CD4-positive, alpha-beta memory T cell (primary cell): ENCODE data around the gene ACBD5. TPM values are rescaled to one million over a fixed set of nuclear protein-coding genes. Genes with fewer than 3 reads are reported as not detected.

Source experiments
- CTCF ChIA-PET: fragments of 350-600 bp; sonication (Branson Sonifier 250); formaldehyde crosslinking; loops from one replicate; lab custom pipeline; 2021; ENCODE audit warnings: inconsistent platforms; ENCODE audit not compliant: partially characterized antibody; lab: Charles Lee
- POLR2A ChIA-PET: fragments of 350-600 bp; sonication (Branson Sonifier 250); formaldehyde crosslinking; loops from one replicate; lab custom pipeline; 2021; ENCODE audit not compliant: partially characterized antibody; lab: Charles Lee
- DNase-seq, 5 donors: peaks; one replicate each; pipeline versions ENCODE4 v3.0.0 to v3.0.0-alpha.2; 2020 to 2022; ENCODE audit warnings: mixed read lengths in 1 of 5
- H3K27ac ChIP-seq: one replicate; pipeline ENCODE4 v1.7.0; 2013; ENCODE audit warnings: low read depth, low read length
- H3K27me3 ChIP-seq: 2 replicates; pipeline ENCODE4 v1.7.0; 2013; ENCODE audit warnings: mild to moderate bottlenecking, low read length, moderate library complexity; ENCODE audit not compliant: insufficient read depth
- H3K36me3 ChIP-seq: 2 replicates; pipeline ENCODE4 v1.7.0; 2013; ENCODE audit warnings: mild to moderate bottlenecking, low read length, moderate library complexity; ENCODE audit not compliant: insufficient read depth
- H3K4me1 ChIP-seq: 2 replicates; pipeline ENCODE4 v1.7.0; 2013; ENCODE audit warnings: mild to moderate bottlenecking, low read length, moderate library complexity; ENCODE audit not compliant: insufficient read depth
- H3K4me3 ChIP-seq, 2 donors: one replicate each; pipeline ENCODE4 v1.7.0; 2013; ENCODE audit warnings: low read length in 2 of 2, mild to moderate bottlenecking in 1 of 2
- H3K9me3 ChIP-seq, 2 donors: one replicate each; pipeline ENCODE4 v1.7.0; 2013; ENCODE audit warnings: low read length in 2 of 2, control low read depth in 1 of 2; ENCODE audit not compliant: control insufficient read depth in 1 of 2
- H3K27ac Mint-ChIP-seq, 7 donors: one replicate each; pipeline ENCODE4 v1.8.0; 2020 to 2021; ENCODE audit warnings: mixed read lengths in 7 of 7, mild to moderate bottlenecking in 6 of 7, inconsistent platforms in 3 of 7, moderate library complexity in 3 of 7
- H3K27me3 Mint-ChIP-seq, 2 donors: one replicate each; pipeline ENCODE4 v1.8.0; 2020 to 2021; ENCODE audit warnings: mixed read lengths in 2 of 2
- H3K36me3 Mint-ChIP-seq, 2 donors: one replicate each; pipeline ENCODE4 v1.8.0; 2020 to 2021; ENCODE audit warnings: mixed read lengths in 2 of 2, inconsistent platforms in 1 of 2, mild to moderate bottlenecking in 1 of 2
- H3K4me1 Mint-ChIP-seq, 4 donors: one replicate each; pipeline ENCODE4 v1.8.0; 2020 to 2021; ENCODE audit warnings: mixed read lengths in 4 of 4, mild to moderate bottlenecking in 1 of 4
- H3K4me3 Mint-ChIP-seq, 8 donors: one replicate each; pipeline ENCODE4 v1.8.0; 2020 to 2021; ENCODE audit warnings: mixed read lengths in 8 of 8, mild to moderate bottlenecking in 7 of 8, moderate library complexity in 6 of 8, inconsistent platforms in 3 of 8
- H3K9me3 Mint-ChIP-seq, 8 donors: one replicate each; pipeline ENCODE4 v1.8.0; 2020 to 2021; ENCODE audit warnings: mixed read lengths in 8 of 8, mild to moderate bottlenecking in 5 of 8, inconsistent platforms in 3 of 8, moderate library complexity in 1 of 8
- intact Hi-C: fragments of 100-400 bp; cut with micrococcal nuclease; formaldehyde crosslinking; loops from one replicate; pipeline ENCODE4 v1.15.1; 2023
- polyA plus RNA-seq, 2 donors: library from polyadenylated mRNA; unstranded; fragments of 300-500 nt; fragmentation: Illumina TruSeq; gene quantifications; one replicate each; pipeline ENCODE4 v1.2.3, GENCODE V29; 2021
- total RNA-seq, 2 experiments: library from RNA; stranded (reverse); gene quantifications; one replicate each; pipeline ENCODE4 v1.2.3, GENCODE V29; 2021

Gene ACBD5
- total and polyA plus RNA-seq, 4 experiments from 2014 or later, result 11.3 to 24.9 (median 17.7) TPM

GRCh38 chr10:27225642-27226257 is 14.8 kb downstream of the ACBD5 start:
- H3K27ac ChIP-seq, result no peak overlapping the region
- H3K4me3 Mint-ChIP-seq, result peak overlapping the region in 3 of 8 donors; percentile 39 to 65 (median 54)

GRCh38 chr10:27225011-27225590 is 15.5 kb downstream of the ACBD5 start:
- Mint-ChIP-seq H3K36me3 (peaks cover 8 to 44% of the 10 kb centered on the region in 2 donors), H3K27ac (peak overlapping the region in 3 of 7 donors; percentile 40 to 80 (median 74)), H3K4me3 (peak overlapping the region in 3 of 8 donors; percentile 27 to 32 (median 31)), H3K27me3 (no peaks in the 10 kb centered on the region), H3K9me3 (no peaks in the 10 kb centered on the region), H3K4me1 (peaks cover 8 to 24% (median 16%) of the 10 kb centered on the region in 4 donors)
- ChIA-PET CTCF (interaction anchor here (0.9 to 4.4 kb wide), 6 partner anchors 12 to 134 kb away, joined by 3 to 86 read pairs (median 19); partner anchors contain the start of gene ACBD5), POLR2A (interaction anchor here (0.6 kb wide), 1 partner anchor 1460 kb away, joined by 3 read pairs; no protein-coding TSS in a partner anchor)
- Histone ChIP-seq H3K36me3 (peaks cover 18% of the 10 kb centered on the region), H3K27me3 (no peaks in the 10 kb centered on the region), H3K9me3 (no peaks in the 10 kb centered on the region), H3K4me1 (peaks cover 24% of the 10 kb centered on the region), H3K27ac (no peak overlapping the region), H3K4me3 (no peak overlapping the region)
- intact Hi-C loops, result loop anchor here (10.0 kb wide), 1 partner anchor 890 kb away; no protein-coding TSS in a partner anchor
- peak in 2 of 5 donors; percentile 12 to 36 for DNase-seq

More at GRCh38 chr10:27225642-27226257, 14.8 kb downstream of the ACBD5 start:
- peaks cover 24% of the 10 kb centered on the region for H3K4me1 ChIP-seq
- Mint-ChIP-seq H3K4me1 (peaks cover 8 to 24% (median 16%) of the 10 kb centered on the region in 4 donors), H3K36me3 (peaks cover 9 to 42% of the 10 kb centered on the region in 2 donors), H3K27ac (peak overlapping the region in 6 of 7 donors; percentile 40 to 89 (median 60)), H3K27me3 (no peaks in the 10 kb centered on the region), H3K9me3 (no peaks in the 10 kb centered on the region)
- no peak overlapping the region for H3K4me3 ChIP-seq
- POLR2A ChIA-PET, result no interaction called here
- H3K36me3 ChIP-seq, result peaks cover 19% of the 10 kb centered on the region
- intact Hi-C loops, result loop anchor here (10.0 kb wide), 1 partner anchor 891 kb away; no protein-coding TSS in a partner anchor
- H3K27me3 ChIP-seq, result no peaks in the 10 kb centered on the region
- H3K9me3 ChIP-seq, result no peaks in the 10 kb centered on the region
- CTCF ChIA-PET, result interaction anchor here (4.4 kb wide), 1 partner anchor 133 kb away, joined by 86 read pairs; no protein-coding TSS in a partner anchor
- peak in 3 of 5 donors; percentile 12 to 44 (median 25) for DNase-seq

- DNase-seq, result peak; percentile 37 to 56 (median 51)
- intact Hi-C loops, result loop anchor here (1.0 to 10.0 kb wide), 5 partner anchors 18 to 889 kb away; no protein-coding TSS in a partner anchor
- peaks cover 24% of the 10 kb centered on the region for H3K4me1 ChIP-seq
- H3K27me3 ChIP-seq, result no peaks in the 10 kb centered on the region
- H3K36me3 Mint-ChIP-seq, result peaks cover 15 to 47% of the 10 kb centered on the region in 2 donors
- H3K4me3 Mint-ChIP-seq, result peak overlapping the region in 2 of 8 donors; percentile 26 to 31
- ChIA-PET CTCF (interaction anchor here (0.6 to 4.4 kb wide), 39 partner anchors 9 to 1178 kb away, joined by 3 to 86 read pairs (median 4); partner anchors contain the start of gene ACBD5), POLR2A (interaction anchor here (0.9 to 1.6 kb wide), 5 partner anchors 16 to 69 kb away, joined by 3 to 8 read pairs (median 5); partner anchors contain the start of genes ACBD5, MASTL and YME1L1)
- H3K27me3 Mint-ChIP-seq, result no peaks in the 10 kb centered on the region
- H3K4me1 Mint-ChIP-seq, result peaks cover 8 to 24% (median 16%) of the 10 kb centered on the region in 4 donors
- no peak overlapping the region for H3K27ac ChIP-seq
- H3K9me3 ChIP-seq, result no peaks in the 10 kb centered on the region
- H3K9me3 Mint-ChIP-seq, result no peaks in the 10 kb centered on the region
- peak overlapping the region in 6 of 7 donors; percentile 37 to 87 (median 75) for H3K27ac Mint-ChIP-seq
- peaks cover 25% of the 10 kb centered on the region for H3K36me3 ChIP-seq
- H3K4me3 ChIP-seq, result no peak overlapping the region
These were observed 16.6 kb downstream of the ACBD5 start for GRCh38 chr10:27223964-27224363.

DNA sequence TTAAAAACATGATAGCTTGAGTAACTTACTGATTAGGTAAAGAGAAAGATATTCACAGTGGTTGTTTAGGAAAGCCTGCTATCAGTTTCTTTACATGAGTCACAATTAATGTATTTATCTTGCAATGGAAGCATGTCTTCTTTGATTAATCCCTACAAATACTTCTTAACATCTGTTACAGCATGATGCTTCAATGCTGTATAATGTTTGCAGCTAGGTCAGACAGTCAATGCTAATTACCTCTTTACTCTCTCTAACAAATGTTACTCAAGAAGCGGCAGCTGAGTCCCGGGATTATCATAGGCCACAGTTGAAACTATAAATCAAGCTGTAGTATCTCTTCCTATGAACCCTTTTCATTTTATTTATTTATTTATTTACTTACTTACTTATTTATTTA is 33.2 kb downstream of the ACBD5 start:
- H3K9me3 ChIP-seq, result no peaks in the 10 kb centered on the region
- peaks cover 55% of the 10 kb centered on the region for H3K36me3 ChIP-seq
- peaks cover 44 to 63% of the 10 kb centered on the region in 2 donors for H3K36me3 Mint-ChIP-seq
- no peak overlapping the region for H3K4me3 Mint-ChIP-seq
- peaks cover 0 to 2% (median 0%) of the 10 kb centered on the region in 4 donors for H3K4me1 Mint-ChIP-seq
- H3K27me3 Mint-ChIP-seq, result no peaks in the 10 kb centered on the region
- ChIA-PET POLR2A (no interaction called here), CTCF (interaction anchor here (0.8 to 1.0 kb wide), 3 partner anchors 16 to 45 kb away, joined by 3 read pairs; no protein-coding TSS in a partner anchor)
- no peaks in the 10 kb centered on the region for H3K9me3 Mint-ChIP-seq
- no peak overlapping the region for H3K27ac ChIP-seq
- intact Hi-C loops, result no loop called here
- no peak overlapping the region for H3K27ac Mint-ChIP-seq
- DNase-seq, result no peak
- H3K4me1 ChIP-seq, result no peaks in the 10 kb centered on the region
- H3K27me3 ChIP-seq, result no peaks in the 10 kb centered on the region
- no peak overlapping the region for H3K4me3 ChIP-seq

- no peaks in the 10 kb centered on the region for H3K9me3 Mint-ChIP-seq
- DNase-seq, result no peak
- no peaks in the 10 kb centered on the region for H3K27me3 Mint-ChIP-seq
- peaks cover 33% of the 10 kb centered on the region for H3K36me3 ChIP-seq
- H3K27ac Mint-ChIP-seq, result no peak overlapping the region
- no peaks in the 10 kb centered on the region for H3K4me1 ChIP-seq
- CTCF ChIA-PET, result no interaction called here
- intact Hi-C loops, result no loop called here
- H3K4me3 ChIP-seq, result no peak overlapping the region
- POLR2A ChIA-PET, result no interaction called here
- H3K4me3 Mint-ChIP-seq, result no peak overlapping the region
- no peaks in the 10 kb centered on the region for H3K9me3 ChIP-seq
- H3K36me3 Mint-ChIP-seq, result peaks cover 23 to 58% of the 10 kb centered on the region in 2 donors
- H3K27me3 ChIP-seq, result no peaks in the 10 kb centered on the region
- no peaks in the 10 kb centered on the region for H3K4me1 Mint-ChIP-seq
- no peak overlapping the region for H3K27ac ChIP-seq
These were observed 36.8 kb downstream of the ACBD5 start for GRCh38 chr10:27203806-27204205.

- Histone ChIP-seq H3K4me3 (no peak overlapping the region), H3K9me3 (no peaks in the 10 kb centered on the region), H3K36me3 (peaks cover 18% of the 10 kb centered on the region), H3K27me3 (no peaks in the 10 kb centered on the region), H3K27ac (no peak overlapping the region), H3K4me1 (no peaks in the 10 kb centered on the region)
- DNase-seq, result no peak
- CTCF ChIA-PET, result interaction anchor here (0.9 kb wide), 1 partner anchor 26 kb away, joined by 3 read pairs; no protein-coding TSS in a partner anchor
- intact Hi-C loops, result no loop called here
- peaks cover 15 to 51% of the 10 kb centered on the region in 2 donors for H3K36me3 Mint-ChIP-seq
- no peak overlapping the region for H3K4me3 Mint-ChIP-seq
- POLR2A ChIA-PET, result no interaction called here
- H3K27me3 Mint-ChIP-seq, result no peaks in the 10 kb centered on the region
- no peaks in the 10 kb centered on the region for H3K4me1 Mint-ChIP-seq
- no peaks in the 10 kb centered on the region for H3K9me3 Mint-ChIP-seq
- H3K27ac Mint-ChIP-seq, result peak overlapping the region in 2 of 7 donors; percentile 9 to 53
These were observed 42.5 kb downstream of the ACBD5 start for GRCh38 chr10:27197980-27198620.
